ENCODE measurements around the gene PLA2G4E. TPM values are rescaled to one million over a fixed set of nuclear protein-coding genes. Genes with fewer than 3 reads are reported as not detected.
A peak's percentile ranks its signal among the peaks of the same experiment; 100 is the strongest.

Gene PLA2G4E
- total RNA-seq, 1 donor from 2014 or later: not detected

DNA sequence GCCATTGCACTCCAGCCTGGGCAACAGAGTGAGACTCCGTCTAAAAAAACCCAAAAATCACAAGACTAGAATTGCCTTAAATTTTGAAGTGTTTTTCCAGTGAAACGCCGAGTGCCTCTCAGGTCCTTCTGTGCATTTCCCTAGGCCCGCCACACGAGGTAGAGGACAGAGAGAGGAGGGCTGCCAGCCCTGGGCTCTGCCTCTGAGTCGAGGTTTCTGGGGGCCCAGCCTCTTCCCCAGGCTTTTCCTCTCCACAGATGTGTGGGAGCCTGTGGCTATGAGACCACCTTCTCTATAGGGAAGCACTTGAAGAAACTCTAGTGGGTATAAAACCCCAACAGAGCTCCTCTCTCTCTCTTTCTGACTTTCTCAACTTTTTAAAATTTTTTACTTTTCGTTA lies 37.6 kb downstream of the PLA2G4E start:
- Mint-ChIP-seq H3K4me1 (no peaks in the 10 kb centered on the region), H3K9me3 (no peaks in the 10 kb centered on the region), H3K36me3 (ENCODE audit: low read depth) (no peaks in the 10 kb centered on the region), H3K4me3 (no peak overlapping the region), H3K27ac (ENCODE audit: unreplicated experiment) (no peak overlapping the region), H3K27me3 (ENCODE audit: low read depth) (peaks cover 3% of the 10 kb centered on the region)
- no peak for DNase-seq (ENCODE audit: low read depth, low spot score)
- TF ChIP-seq, protein P1, sequence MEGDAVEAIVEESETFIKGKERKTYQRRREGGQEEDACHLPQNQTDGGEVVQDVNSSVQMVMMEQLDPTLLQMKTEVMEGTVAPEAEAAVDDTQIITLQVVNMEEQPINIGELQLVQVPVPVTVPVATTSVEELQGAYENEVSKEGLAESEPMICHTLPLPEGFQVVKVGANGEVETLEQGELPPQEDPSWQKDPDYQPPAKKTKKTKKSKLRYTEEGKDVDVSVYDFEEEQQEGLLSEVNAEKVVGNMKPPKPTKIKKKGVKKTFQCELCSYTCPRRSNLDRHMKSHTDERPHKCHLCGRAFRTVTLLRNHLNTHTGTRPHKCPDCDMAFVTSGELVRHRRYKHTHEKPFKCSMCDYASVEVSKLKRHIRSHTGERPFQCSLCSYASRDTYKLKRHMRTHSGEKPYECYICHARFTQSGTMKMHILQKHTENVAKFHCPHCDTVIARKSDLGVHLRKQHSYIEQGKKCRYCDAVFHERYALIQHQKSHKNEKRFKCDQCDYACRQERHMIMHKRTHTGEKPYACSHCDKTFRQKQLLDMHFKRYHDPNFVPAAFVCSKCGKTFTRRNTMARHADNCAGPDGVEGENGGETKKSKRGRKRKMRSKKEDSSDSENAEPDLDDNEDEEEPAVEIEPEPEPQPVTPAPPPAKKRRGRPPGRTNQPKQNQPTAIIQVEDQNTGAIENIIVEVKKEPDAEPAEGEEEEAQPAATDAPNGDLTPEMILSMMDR (conservative IDR thresholded peaks at IDR 0.05): no peak

DNA sequence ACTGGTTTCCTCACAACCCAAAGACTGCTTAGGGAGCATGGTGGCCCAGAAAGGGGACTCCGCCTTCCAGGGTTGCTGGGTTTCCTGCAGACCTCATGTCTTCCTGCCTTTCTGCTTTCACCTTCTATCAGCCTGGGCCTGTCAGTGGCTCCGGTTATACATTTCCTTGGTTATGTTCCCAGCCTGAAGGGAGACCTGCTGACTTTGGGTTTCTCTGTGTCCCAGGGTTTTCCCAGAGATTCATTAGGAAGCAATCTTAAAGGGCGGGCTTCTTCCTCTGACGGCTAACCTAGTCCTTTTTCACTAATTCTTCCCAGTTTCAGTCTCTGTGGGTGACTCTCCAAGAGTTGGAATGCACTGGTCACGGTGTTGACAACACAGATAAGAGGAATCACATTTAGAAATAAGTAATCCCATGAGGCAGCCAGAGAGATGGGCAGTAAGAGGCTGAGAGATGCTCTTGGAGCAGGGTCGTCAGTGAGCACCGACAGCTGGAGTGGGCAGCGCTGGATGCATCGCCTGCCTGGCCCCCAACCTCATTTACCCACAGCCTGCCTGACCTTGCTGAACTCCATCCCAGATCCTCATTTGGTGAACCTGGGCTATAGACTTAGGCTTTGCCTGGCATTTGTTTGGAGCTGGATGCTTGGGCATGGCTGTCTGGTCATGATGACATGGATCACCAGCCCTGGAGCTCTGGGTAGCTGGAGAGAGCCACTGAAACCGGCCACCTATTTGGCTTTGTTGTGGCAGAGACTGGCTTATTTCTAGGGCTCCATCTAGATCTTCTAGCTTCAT lies 38.5 kb downstream of the PLA2G4E start:
- Mint-ChIP-seq H3K4me3 (no peak overlapping the region), H3K4me1 (no peaks in the 10 kb centered on the region), H3K27me3 (ENCODE audit: low read depth) (peaks cover 5% of the 10 kb centered on the region), H3K9me3 (no peaks in the 10 kb centered on the region), H3K27ac (ENCODE audit: unreplicated experiment) (no peak overlapping the region), H3K36me3 (ENCODE audit: low read depth) (no peaks in the 10 kb centered on the region)
- no peak for DNase-seq (ENCODE audit: low read depth, low spot score)
- TF ChIP-seq, protein P1 (conservative IDR thresholded peaks at IDR 0.05): no peak

DNA sequence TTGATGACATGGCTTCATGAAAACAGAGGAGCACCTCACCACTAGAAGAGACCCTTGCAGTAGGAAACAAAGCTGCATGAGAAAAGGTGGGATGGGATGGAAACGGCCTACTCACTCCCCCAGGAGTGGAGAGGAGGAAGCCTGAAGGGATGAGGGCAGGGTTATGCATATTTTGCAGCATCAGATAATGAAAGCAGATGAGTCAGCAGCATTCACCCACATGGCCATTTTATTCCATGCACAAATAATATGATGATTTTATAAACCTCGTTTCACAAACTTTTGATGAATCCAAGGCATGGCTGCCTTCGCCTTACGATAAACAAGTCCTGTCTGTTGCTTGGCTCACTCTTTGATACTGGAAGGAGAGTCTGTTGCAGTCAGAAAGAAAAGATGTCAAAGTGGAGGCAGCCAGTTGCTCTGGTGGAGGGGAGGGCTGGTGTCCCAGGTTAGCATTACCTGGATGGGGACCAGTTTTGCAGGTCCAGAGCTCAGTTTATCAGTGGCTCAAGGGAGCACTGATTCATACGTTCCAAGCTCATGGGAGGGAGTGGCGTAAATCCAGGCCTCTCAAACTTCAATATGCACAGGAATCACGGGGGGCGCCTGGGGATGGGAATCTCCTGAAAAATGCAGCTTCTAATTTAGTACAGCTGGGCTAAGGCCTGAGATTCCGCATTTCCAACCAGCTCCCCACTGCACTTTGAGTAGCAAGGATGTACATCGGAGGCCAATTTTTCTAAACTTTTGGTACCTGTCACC lies 39.3 kb downstream of the PLA2G4E start:
- no peaks in the 10 kb centered on the region for H3K4me1 Mint-ChIP-seq
- no peak for DNase-seq (ENCODE audit: low read depth, low spot score)
- peak overlapping the region; percentile 19 for H3K27ac Mint-ChIP-seq (ENCODE audit: unreplicated experiment)
- H3K36me3 Mint-ChIP-seq (ENCODE audit: low read depth): no peaks in the 10 kb centered on the region
- TF ChIP-seq, protein P1 (conservative IDR thresholded peaks at IDR 0.05): no peak
- H3K27me3 Mint-ChIP-seq (ENCODE audit: low read depth): peaks cover 13% of the 10 kb centered on the region
- H3K4me3 Mint-ChIP-seq: no peak overlapping the region
- no peaks in the 10 kb centered on the region for H3K9me3 Mint-ChIP-seq

DNA sequence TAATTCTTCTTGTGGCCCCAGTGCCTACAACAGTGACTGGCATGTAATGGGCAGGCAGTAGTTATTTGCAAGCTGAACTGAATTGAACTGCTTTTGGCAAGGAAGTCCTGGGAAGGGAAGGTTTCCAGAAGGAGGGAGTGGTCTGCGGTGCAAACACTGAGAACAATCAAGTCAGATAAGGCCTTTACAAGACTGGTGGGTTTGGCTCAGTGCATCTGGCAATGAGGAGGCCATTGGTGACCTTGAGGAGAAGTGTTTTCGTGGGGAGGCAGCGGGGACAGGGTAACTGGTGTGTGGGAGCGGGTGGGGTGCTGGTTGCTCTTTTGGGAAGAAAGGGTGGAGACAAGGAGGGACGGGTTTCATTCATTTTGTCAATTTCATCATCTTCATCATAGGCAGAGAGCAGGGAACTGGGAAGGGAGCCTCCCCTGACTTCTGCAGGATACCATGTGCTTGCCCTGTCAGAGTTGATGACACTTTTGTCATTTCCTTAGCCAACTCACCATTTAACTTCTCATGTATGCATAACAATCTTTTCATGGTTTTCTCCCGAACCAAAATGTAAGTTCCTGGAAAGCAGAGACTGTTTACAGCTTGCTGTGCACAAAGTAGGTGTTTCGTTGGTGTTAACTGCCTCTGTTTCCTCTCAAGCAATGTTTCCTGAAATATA lies 40.1 kb downstream of the PLA2G4E start:
- H3K27ac Mint-ChIP-seq (ENCODE audit: unreplicated experiment): peak overlapping the region; percentile 48
- TF ChIP-seq, protein P1 (conservative IDR thresholded peaks at IDR 0.05): no peak
- H3K4me1 Mint-ChIP-seq: no peaks in the 10 kb centered on the region
- peaks cover 18% of the 10 kb centered on the region for H3K27me3 Mint-ChIP-seq (ENCODE audit: low read depth)
- no peaks in the 10 kb centered on the region for H3K36me3 Mint-ChIP-seq (ENCODE audit: low read depth)
- H3K9me3 Mint-ChIP-seq: no peaks in the 10 kb centered on the region
- H3K4me3 Mint-ChIP-seq: no peak overlapping the region
- DNase-seq (ENCODE audit: low read depth, low spot score): no peak

DNA sequence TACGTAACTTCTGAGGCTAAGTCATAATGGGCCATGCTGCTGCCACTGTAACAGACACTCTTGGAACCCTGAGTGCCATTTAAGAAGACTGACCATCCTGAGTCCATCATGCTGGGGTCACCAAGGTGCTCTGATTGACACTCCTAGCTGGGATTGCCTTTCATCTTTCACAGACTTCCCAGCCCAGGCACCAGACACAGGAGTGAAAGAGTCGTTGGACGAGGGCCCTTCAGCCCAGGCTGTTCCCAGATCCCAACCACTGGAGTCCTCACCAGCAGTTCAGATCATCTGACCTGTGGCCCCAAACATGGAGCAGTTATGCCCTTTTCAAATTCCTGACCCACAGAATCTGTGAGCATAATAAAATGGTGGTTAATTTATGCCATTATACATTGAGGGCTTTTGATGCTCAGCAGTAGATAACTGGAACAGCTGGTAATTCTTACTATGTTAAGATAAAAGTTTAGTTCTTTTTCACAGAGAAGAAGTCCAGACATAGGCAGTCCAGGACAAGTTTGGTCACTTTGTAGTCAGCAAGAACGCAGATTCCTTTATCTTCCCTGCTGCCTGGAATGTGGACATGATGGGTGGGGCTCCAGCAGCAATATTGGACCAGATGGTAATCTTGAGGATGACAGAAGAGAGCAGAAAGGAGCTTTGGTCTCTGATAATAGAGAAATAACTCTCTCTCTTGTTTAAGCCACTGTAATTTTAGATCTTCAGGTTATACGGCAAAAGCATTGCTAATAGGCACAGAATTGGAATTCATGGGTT lies 41.2 kb downstream of the PLA2G4E start:
- H3K9me3 Mint-ChIP-seq: no peaks in the 10 kb centered on the region
- no peaks in the 10 kb centered on the region for H3K4me1 Mint-ChIP-seq
- no peak for DNase-seq (ENCODE audit: low read depth, low spot score)
- no peak overlapping the region for H3K27ac Mint-ChIP-seq (ENCODE audit: unreplicated experiment)
- no peak overlapping the region for H3K4me3 Mint-ChIP-seq
- H3K27me3 Mint-ChIP-seq (ENCODE audit: low read depth): peaks cover 28% of the 10 kb centered on the region
- H3K36me3 Mint-ChIP-seq (ENCODE audit: low read depth): no peaks in the 10 kb centered on the region
- TF ChIP-seq, protein P1 (conservative IDR thresholded peaks at IDR 0.05): no peak
